ENCODE measurements around the gene IER5.

DNA sequence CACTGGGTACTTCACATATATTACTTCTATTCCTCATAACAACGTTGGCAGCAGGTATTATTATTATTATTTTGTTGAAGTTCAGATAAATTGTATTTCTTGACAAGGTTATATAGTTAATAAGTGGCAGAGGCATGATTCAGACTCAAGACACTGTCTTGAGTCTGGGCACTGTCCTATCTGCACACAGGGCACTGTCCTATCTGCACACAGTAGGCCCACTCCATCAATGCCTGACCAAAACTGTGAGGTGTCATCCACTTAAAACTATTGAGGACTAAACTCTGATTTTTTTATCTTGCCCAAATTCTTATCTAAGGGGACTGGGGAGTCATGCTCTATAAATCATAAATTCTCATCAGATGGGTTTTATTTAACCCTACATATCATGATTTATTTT, 23.8 kb upstream of the IER5 start:
- TF ChIP-seq, protein P1, sequence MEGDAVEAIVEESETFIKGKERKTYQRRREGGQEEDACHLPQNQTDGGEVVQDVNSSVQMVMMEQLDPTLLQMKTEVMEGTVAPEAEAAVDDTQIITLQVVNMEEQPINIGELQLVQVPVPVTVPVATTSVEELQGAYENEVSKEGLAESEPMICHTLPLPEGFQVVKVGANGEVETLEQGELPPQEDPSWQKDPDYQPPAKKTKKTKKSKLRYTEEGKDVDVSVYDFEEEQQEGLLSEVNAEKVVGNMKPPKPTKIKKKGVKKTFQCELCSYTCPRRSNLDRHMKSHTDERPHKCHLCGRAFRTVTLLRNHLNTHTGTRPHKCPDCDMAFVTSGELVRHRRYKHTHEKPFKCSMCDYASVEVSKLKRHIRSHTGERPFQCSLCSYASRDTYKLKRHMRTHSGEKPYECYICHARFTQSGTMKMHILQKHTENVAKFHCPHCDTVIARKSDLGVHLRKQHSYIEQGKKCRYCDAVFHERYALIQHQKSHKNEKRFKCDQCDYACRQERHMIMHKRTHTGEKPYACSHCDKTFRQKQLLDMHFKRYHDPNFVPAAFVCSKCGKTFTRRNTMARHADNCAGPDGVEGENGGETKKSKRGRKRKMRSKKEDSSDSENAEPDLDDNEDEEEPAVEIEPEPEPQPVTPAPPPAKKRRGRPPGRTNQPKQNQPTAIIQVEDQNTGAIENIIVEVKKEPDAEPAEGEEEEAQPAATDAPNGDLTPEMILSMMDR (conservative IDR thresholded peaks at IDR 0.05 in 1 of 2, IDR thresholded peaks at IDR 0.05 in 1 of 2; ENCODE audit: low read depth in 1 of 2, low read length in 2 of 2), result no peak
- TF ChIP-seq EZH2 (IDR thresholded peaks at IDR 0.05; ENCODE audit: low read length, missing control alignments), result no peak
